Neuronal stem cell (in vitro differentiated cells): ENCODE data around the gene CUX1.
A peak's percentile ranks its signal among the peaks of the same experiment; 100 is the strongest.

Experiments
- DNase-seq: peaks from one replicate; pipeline ENCODE4 v3.0.0-alpha.2; 2013; ENCODE audit warnings: low spot score
- H2AFZ ChIP-seq: one replicate; pipeline ENCODE4 v1.6.1; 2013; ENCODE audit warnings: mild to moderate bottlenecking, low read length, inconsistent platforms
- H2AK5ac ChIP-seq: 2 replicates; pipeline ENCODE4 v1.6.1; 2013; ENCODE audit warnings: low read depth, mild to moderate bottlenecking, inconsistent platforms, low read length, moderate library complexity, mixed read lengths
- H2BK120ac ChIP-seq: 2 replicates; pipeline ENCODE4 v1.6.1; 2013; ENCODE audit warnings: low read depth, mild to moderate bottlenecking, inconsistent platforms, low read length, moderate library complexity, mixed read lengths
- H2BK12ac ChIP-seq: one replicate; pipeline ENCODE4 v1.6.1; 2013; ENCODE audit warnings: low read length, inconsistent platforms
- H2BK15ac ChIP-seq: 2 replicates; pipeline ENCODE4 v1.6.1; 2013; ENCODE audit warnings: mild to moderate bottlenecking, low read length, inconsistent platforms, mixed read lengths
- H2BK5ac ChIP-seq: one replicate; pipeline ENCODE4 v1.6.1; 2013; ENCODE audit warnings: inconsistent platforms, mild to moderate bottlenecking, low read length, moderate library complexity
- H3K14ac ChIP-seq: one replicate; pipeline ENCODE4 v1.6.1; 2013; ENCODE audit warnings: low read length, inconsistent platforms
- H3K18ac ChIP-seq: 2 replicates; pipeline ENCODE4 v1.6.1; 2013; ENCODE audit warnings: low read length, inconsistent platforms
- H3K23ac ChIP-seq: 2 replicates; pipeline ENCODE4 v1.6.1; 2013; ENCODE audit warnings: low read depth, mild to moderate bottlenecking, mixed read lengths, low read length, inconsistent platforms; ENCODE audit not compliant: poor library complexity
- H3K27ac ChIP-seq: replicated peaks from 3 replicates; pipeline ENCODE4 v1.5.1; 2013; ENCODE audit warnings: low read length, inconsistent platforms
- H3K27me3 ChIP-seq, 3 experiments: 2 replicates each; pipeline ENCODE4 v1.6.1; 2013; ENCODE audit warnings: low read length in 3 of 3, mild to moderate bottlenecking in 2 of 3, inconsistent platforms in 1 of 3, low read depth in 1 of 3, mixed read lengths in 1 of 3, moderate library complexity in 1 of 3; ENCODE audit not compliant: control insufficient read depth in 3 of 3, insufficient read depth in 3 of 3
- H3K36me3 ChIP-seq, 2 donors: replicated peaks in 1 of 2; 2 replicates each; pipeline ENCODE4 v1.6.1; 2013; ENCODE audit warnings: low read length in 2 of 2; ENCODE audit not compliant: control insufficient read depth in 2 of 2, insufficient read depth in 2 of 2
- H3K4ac ChIP-seq: 2 replicates; pipeline ENCODE4 v1.6.1; 2013; ENCODE audit warnings: inconsistent platforms, mild to moderate bottlenecking, low read length, moderate library complexity
- H3K4me1 ChIP-seq, 2 donors: 1 replicate in 1 of 2; 2 replicates in 1 of 2; pipeline ENCODE4 v1.6.1; 2013; ENCODE audit warnings: low read length in 2 of 2, low read depth in 1 of 2; ENCODE audit not compliant: control insufficient read depth in 2 of 2, insufficient read depth in 1 of 2
- H3K4me2 ChIP-seq: one replicate; pipeline ENCODE4 v1.6.1; 2013; ENCODE audit warnings: mild to moderate bottlenecking, low read length, inconsistent platforms; ENCODE audit not compliant: insufficient read depth, poor library complexity, severe bottlenecking
- H3K4me3 ChIP-seq, 2 donors: 2 replicates each; pipeline ENCODE4 v1.5.1; 2013; ENCODE audit warnings: low read length in 2 of 2, mild to moderate bottlenecking in 2 of 2, inconsistent platforms in 1 of 2, moderate library complexity in 1 of 2
- H3K79me1 ChIP-seq: one replicate; pipeline ENCODE4 v1.6.1; 2013; ENCODE audit warnings: low read depth, mild to moderate bottlenecking, inconsistent platforms, low read length, moderate library complexity
- H3K9ac ChIP-seq: one replicate; pipeline ENCODE4 v1.6.1; 2013; ENCODE audit warnings: mild to moderate bottlenecking, low read depth, low read length, inconsistent platforms; ENCODE audit not compliant: poor library complexity
- H3K9me3 ChIP-seq, 2 donors: replicated peaks in 1 of 2; 2 replicates each; pipeline versions ENCODE3 to v1.6.1; 2013; ENCODE audit warnings: low read length in 2 of 2, mild to moderate bottlenecking in 2 of 2, inconsistent platforms in 1 of 2, low read depth in 1 of 2, mixed read lengths in 1 of 2, moderate library complexity in 1 of 2; ENCODE audit not compliant: control insufficient read depth in 2 of 2, insufficient read depth in 1 of 2
- H4K8ac ChIP-seq: one replicate; pipeline ENCODE4 v1.6.1; 2013; ENCODE audit warnings: low read depth, mild to moderate bottlenecking, inconsistent platforms, low read length, moderate library complexity
- H4K91ac ChIP-seq: one replicate; pipeline ENCODE4 v1.6.1; 2013; ENCODE audit warnings: low read length, low read depth, mild to moderate bottlenecking, inconsistent platforms; ENCODE audit not compliant: poor library complexity
- WGBS, 2 donors: extraction: QIAGEN DNeasy Blood & Tissue Kit; methylation state at CpG; one replicate each; pipeline ENCODE4 v1.1.7; 2013; ENCODE audit warnings: missing lambda C conversion rate in 2 of 2, mixed read lengths in 1 of 2; ENCODE audit not compliant: insufficient read length in 2 of 2, insufficient replicate concordance in 1 of 2; ENCODE audit errors: extremely low coverage in 2 of 2; 5-methylcytosine and 5-hydroxymethylcytosine counted together

Gene CUX1

GRCh38 chr7:102154425-102154824, 337.0 kb downstream of the CUX1 start:
- Histone ChIP-seq H3K27ac (no peak overlapping the region), H3K36me3 (peaks cover 4 to 5% of the 10 kb centered on the region in 2 donors), H3K14ac (no peak overlapping the region), H3K27me3 (no peaks in the 10 kb centered on the region), H4K8ac (no peak overlapping the region), H2BK15ac (no peak overlapping the region), H3K23ac (no peak overlapping the region), H3K79me1 (peaks cover 2% of the 10 kb centered on the region), H2BK5ac (no peak overlapping the region), H3K4ac (no peak overlapping the region), H2AK5ac (no peak overlapping the region), H3K4me3 (no peak overlapping the region), H2AFZ (no peak overlapping the region), H3K18ac (no peak overlapping the region), H3K4me2 (no peak overlapping the region), H4K91ac (no peak overlapping the region), H3K4me1 (peaks cover 13 to 16% of the 10 kb centered on the region in 2 donors), H3K9me3 (no peaks in the 10 kb centered on the region), H2BK120ac (no peak overlapping the region), H2BK12ac (no peak overlapping the region), H3K9ac (no peak overlapping the region)
- DNase-seq, result no peak
- WGBS, 2 donors, result no CpG with 5 or more reads among the region's 3 CpGs

- H3K9ac ChIP-seq, result no peak overlapping the region
- no peaks in the 10 kb centered on the region for H3K9me3 ChIP-seq
- no peak overlapping the region for H2BK120ac ChIP-seq
- DNase-seq, result no peak
- H3K27ac ChIP-seq, result no peak overlapping the region
- H3K18ac ChIP-seq, result no peak overlapping the region
- H2BK5ac ChIP-seq, result no peak overlapping the region
- H2BK15ac ChIP-seq, result no peak overlapping the region
- no peak overlapping the region for H4K8ac ChIP-seq
- peaks cover 4 to 9% of the 10 kb centered on the region in 2 donors for H3K36me3 ChIP-seq
- H2AK5ac ChIP-seq, result no peak overlapping the region
- no peak overlapping the region for H4K91ac ChIP-seq
- no peak overlapping the region for H3K14ac ChIP-seq
- no peak overlapping the region for H3K4ac ChIP-seq
- H2AFZ ChIP-seq, result no peak overlapping the region
- H2BK12ac ChIP-seq, result no peak overlapping the region
- no CpG with 5 or more reads among the region's 10 CpGs for WGBS, 2 donors
- no peaks in the 10 kb centered on the region for H3K79me1 ChIP-seq
- no peak overlapping the region for H3K4me2 ChIP-seq
- H3K23ac ChIP-seq, result no peak overlapping the region
- H3K27me3 ChIP-seq, result no peaks in the 10 kb centered on the region
- no peak overlapping the region for H3K4me3 ChIP-seq
- H3K4me1 ChIP-seq, result peaks cover 13 to 16% of the 10 kb centered on the region in 2 donors
These were observed 338.5 kb downstream of the CUX1 start for GRCh38 chr7:102155821-102156441.

GRCh38 chr7:102156867-102157266, 339.4 kb downstream of the CUX1 start:
- H2BK12ac ChIP-seq, result no peak overlapping the region
- no peak overlapping the region for H3K4me2 ChIP-seq
- WGBS, 2 donors, result no CpG with 5 or more reads among the region's 9 CpGs

DNA sequence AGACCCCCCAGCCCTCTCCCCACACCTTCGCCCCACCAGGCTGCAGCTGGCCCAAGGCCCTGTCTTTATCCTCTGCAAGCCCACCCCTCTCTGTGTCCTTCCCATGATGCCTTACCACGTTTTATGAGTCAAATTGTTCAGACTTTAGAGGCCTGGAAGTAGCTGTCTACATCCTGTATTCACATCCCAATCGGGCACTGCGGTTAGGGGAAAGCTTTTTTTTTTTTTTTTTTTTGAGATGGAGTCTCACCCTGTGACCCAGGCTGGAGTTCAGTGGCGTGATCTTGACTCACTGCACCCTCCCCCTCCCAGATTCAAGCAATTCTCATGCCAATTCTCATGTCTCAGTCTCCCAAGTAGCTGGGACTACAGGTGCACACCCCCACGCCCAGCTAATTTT, 347.7 kb downstream of the CUX1 start:
- Histone ChIP-seq H3K23ac (no peak overlapping the region), H2AK5ac (no peak overlapping the region), H4K91ac (no peak overlapping the region), H2AFZ (no peak overlapping the region), H4K8ac (no peak overlapping the region), H3K14ac (no peak overlapping the region), H3K27ac (no peak overlapping the region), H3K27me3 (no peaks in the 10 kb centered on the region), H3K4ac (no peak overlapping the region), H2BK15ac (no peak overlapping the region), H3K9me3 (no peaks in the 10 kb centered on the region), H3K18ac (no peak overlapping the region), H3K36me3 (peaks cover 9 to 13% of the 10 kb centered on the region in 2 donors), H3K79me1 (no peaks in the 10 kb centered on the region), H2BK120ac (no peak overlapping the region), H3K4me2 (no peak overlapping the region), H3K4me1 (peaks cover 0 to 9% of the 10 kb centered on the region in 2 donors), H2BK5ac (no peak overlapping the region), H3K9ac (no peak overlapping the region), H3K4me3 (no peak overlapping the region), H2BK12ac (no peak overlapping the region)
- WGBS, 2 donors, result no CpG with 5 or more reads among the region's 6 CpGs
- no peak for DNase-seq

More at GRCh38 chr7:102156867-102157266, 339.4 kb downstream of the CUX1 start:
- no peak for DNase-seq
- no peak overlapping the region for H3K4ac ChIP-seq
- H3K14ac ChIP-seq, result no peak overlapping the region
- no peaks in the 10 kb centered on the region for H3K79me1 ChIP-seq
- H3K4me1 ChIP-seq, result peaks cover 13 to 16% of the 10 kb centered on the region in 2 donors
- H3K4me3 ChIP-seq, result no peak overlapping the region
- H2AFZ ChIP-seq, result no peak overlapping the region
- no peak overlapping the region for H4K91ac ChIP-seq
- H3K23ac ChIP-seq, result peak overlapping the region; percentile 58
- H2AK5ac ChIP-seq, result no peak overlapping the region
- H3K18ac ChIP-seq, result peak overlapping the region; percentile 52
- no peak overlapping the region for H3K27ac ChIP-seq
- peaks cover 4 to 9% of the 10 kb centered on the region in 2 donors for H3K36me3 ChIP-seq
- no peaks in the 10 kb centered on the region for H3K9me3 ChIP-seq
- no peak overlapping the region for H4K8ac ChIP-seq
- peak overlapping the region; percentile 26 for H3K9ac ChIP-seq
- H3K27me3 ChIP-seq, result no peaks in the 10 kb centered on the region
- no peak overlapping the region for H2BK5ac ChIP-seq
- no peak overlapping the region for H2BK15ac ChIP-seq
- H2BK120ac ChIP-seq, result no peak overlapping the region
